Measurements from ENCODE around the gene NSG1.

Gene NSG1

GRCh38 chr4:4396628-4397440, 9.9 kb downstream of the NSG1 start:
- no peak for DNase-seq

GRCh38 chr4:4397441-4397819, 10.5 kb downstream of the NSG1 start:
- DNase-seq = no peak

- no peak for DNase-seq
These were observed 11.5 kb downstream of the NSG1 start for GRCh38 chr4:4398430-4398829.

GRCh38 chr4:4401036-4401435, 14.1 kb downstream of the NSG1 start:
- DNase-seq = no peak

- DNase-seq = no peak
These were observed 16.1 kb downstream of the NSG1 start for GRCh38 chr4:4402966-4403365.

GRCh38 chr4:4405358-4405962, 18.6 kb downstream of the NSG1 start:
- no peak for DNase-seq

GRCh38 chr4:4406455-4407298, 19.8 kb downstream of the NSG1 start:
- no peak for DNase-seq

- DNase-seq = no peak
These were observed 20.6 kb downstream of the NSG1 start for GRCh38 chr4:4407299-4408131.

- DNase-seq = no peak
These were observed 21.2 kb downstream of the NSG1 start for GRCh38 chr4:4408132-4408523.

GRCh38 chr4:4408576-4409335, 21.9 kb downstream of the NSG1 start:
- DNase-seq = no peak

- no peak for DNase-seq
These were observed 22.7 kb downstream of the NSG1 start for GRCh38 chr4:4409416-4410115.

- no peak for DNase-seq
These were observed 23.4 kb downstream of the NSG1 start for GRCh38 chr4:4410271-4410670.

GRCh38 chr4:4411906-4412305, 25.0 kb downstream of the NSG1 start:
- no peak for DNase-seq

GRCh38 chr4:4412641-4413372, 25.9 kb downstream of the NSG1 start:
- DNase-seq = no peak

GRCh38 chr4:4413373-4413725, 26.4 kb downstream of the NSG1 start:
- DNase-seq = no peak

GRCh38 chr4:4413806-4414205, 26.9 kb downstream of the NSG1 start:
- DNase-seq = no peak

- DNase-seq = no peak
These were observed 28.4 kb downstream of the NSG1 start for GRCh38 chr4:4415107-4415805.

- no peak for DNase-seq
These were observed 29.2 kb downstream of the NSG1 start for GRCh38 chr4:4415806-4416805.

GRCh38 chr4:4416981-4417380, 30.1 kb downstream of the NSG1 start:
- DNase-seq = no peak
